ENCODE data around the gene PDC.

Gene PDC

GRCh38 chr1:186461014-186461413, at the start of gene PDC:
PDC (minus strand) TSS chr1:186461114; CDS start chr1:186449459, 11,655 bp downstream.
- DNase-seq = no peak

- no peak for DNase-seq
Observed at GRCh38 chr1:186503190-186503589, 42.3 kb upstream of the PDC start.

GRCh38 chr1:186502087-186502486, 41.2 kb upstream of the PDC start:
- DNase-seq = no peak

- no peak for DNase-seq
Observed at GRCh38 chr1:186500804-186501203, 39.9 kb upstream of the PDC start.

- no peak for DNase-seq
Observed at GRCh38 chr1:186499571-186499970, 38.7 kb upstream of the PDC start.

- DNase-seq = no peak
Observed at GRCh38 chr1:186498695-186499389, 37.9 kb upstream of the PDC start.

- no peak for DNase-seq
Observed at GRCh38 chr1:186498071-186498470, 37.2 kb upstream of the PDC start.

- DNase-seq = no peak
Observed at GRCh38 chr1:186497651-186498050, 36.7 kb upstream of the PDC start.

GRCh38 chr1:186496171-186496851, 35.4 kb upstream of the PDC start:
- DNase-seq = no peak

- DNase-seq = no peak
Observed at GRCh38 chr1:186494832-186495271, 33.9 kb upstream of the PDC start.

GRCh38 chr1:186492531-186493291, 31.8 kb upstream of the PDC start:
- DNase-seq = no peak

GRCh38 chr1:186491336-186491735, 30.4 kb upstream of the PDC start:
- no peak for DNase-seq

GRCh38 chr1:186487163-186487562, 26.2 kb upstream of the PDC start:
- no peak for DNase-seq

GRCh38 chr1:186486061-186486460, 25.1 kb upstream of the PDC start:
- no peak for DNase-seq

GRCh38 chr1:186483561-186483960, 22.6 kb upstream of the PDC start:
- no peak for DNase-seq

- peak; percentile 65 for DNase-seq
Observed at GRCh38 chr1:186482661-186483255, 21.8 kb upstream of the PDC start.

- no peak for DNase-seq
Observed at GRCh38 chr1:186481303-186481888, 20.5 kb upstream of the PDC start.

GRCh38 chr1:186479162-186479561, 18.2 kb upstream of the PDC start:
- no peak for DNase-seq

GRCh38 chr1:186476264-186477040, 15.5 kb upstream of the PDC start:
- DNase-seq = no peak

- DNase-seq = no peak
Observed at GRCh38 chr1:186474208-186474607, 13.3 kb upstream of the PDC start.

GRCh38 chr1:186473047-186473446, 12.1 kb upstream of the PDC start:
- DNase-seq = no peak

- DNase-seq = no peak
Observed at GRCh38 chr1:186465946-186466345, 5.0 kb upstream of the PDC start.

Measured in NCI-H2227 treated with DMSO at 0.1 percent for 48 hours (cell line).